AG09309 (cell line): ENCODE data around the gene PRKCA.

Experiments
- DNase-seq: peaks from one replicate; pipeline ENCODE4 v3.0.0-alpha.2; 2010; ENCODE audit warnings: low read depth
- H3K4me3 ChIP-seq: 2 replicates; pipeline ENCODE4 v1.5.1; 2011; ENCODE audit warnings: mild to moderate bottlenecking, low read depth, low read length, moderate library complexity; ENCODE audit not compliant: control insufficient read depth
- TF ChIP-seq, protein P1 (sequence below): IDR thresholded peaks from 2 replicates; pipeline ENCODE4 v1.5.1; 2011; ENCODE audit warnings: mild to moderate bottlenecking, low read depth, low read length, inconsistent platforms; ENCODE audit not compliant: insufficient read depth, control insufficient read depth; ENCODE audit errors: missing control alignments

PRKCA gene

DNA sequence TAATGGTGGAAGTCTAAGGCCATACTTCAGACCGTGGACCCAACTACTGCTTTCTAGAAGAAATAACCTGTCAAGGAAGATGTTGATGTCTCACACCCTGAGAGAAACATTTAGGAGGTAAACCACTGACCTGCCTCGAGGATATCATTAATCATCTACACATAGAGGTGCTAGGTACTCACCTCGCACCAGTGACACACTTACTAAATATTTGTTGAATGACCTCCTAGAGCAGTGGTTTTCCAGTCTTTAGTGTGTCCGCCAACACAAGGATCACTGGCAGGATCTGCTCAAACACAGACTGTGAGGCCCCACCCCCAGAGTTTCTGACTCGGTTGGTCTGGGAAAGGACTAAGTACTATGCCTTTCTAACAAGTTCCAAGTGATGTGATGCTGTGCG, 335.1 kb downstream of the PRKCA start:
- TF ChIP-seq, protein P1, sequence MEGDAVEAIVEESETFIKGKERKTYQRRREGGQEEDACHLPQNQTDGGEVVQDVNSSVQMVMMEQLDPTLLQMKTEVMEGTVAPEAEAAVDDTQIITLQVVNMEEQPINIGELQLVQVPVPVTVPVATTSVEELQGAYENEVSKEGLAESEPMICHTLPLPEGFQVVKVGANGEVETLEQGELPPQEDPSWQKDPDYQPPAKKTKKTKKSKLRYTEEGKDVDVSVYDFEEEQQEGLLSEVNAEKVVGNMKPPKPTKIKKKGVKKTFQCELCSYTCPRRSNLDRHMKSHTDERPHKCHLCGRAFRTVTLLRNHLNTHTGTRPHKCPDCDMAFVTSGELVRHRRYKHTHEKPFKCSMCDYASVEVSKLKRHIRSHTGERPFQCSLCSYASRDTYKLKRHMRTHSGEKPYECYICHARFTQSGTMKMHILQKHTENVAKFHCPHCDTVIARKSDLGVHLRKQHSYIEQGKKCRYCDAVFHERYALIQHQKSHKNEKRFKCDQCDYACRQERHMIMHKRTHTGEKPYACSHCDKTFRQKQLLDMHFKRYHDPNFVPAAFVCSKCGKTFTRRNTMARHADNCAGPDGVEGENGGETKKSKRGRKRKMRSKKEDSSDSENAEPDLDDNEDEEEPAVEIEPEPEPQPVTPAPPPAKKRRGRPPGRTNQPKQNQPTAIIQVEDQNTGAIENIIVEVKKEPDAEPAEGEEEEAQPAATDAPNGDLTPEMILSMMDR, result no peak
- H3K4me3 ChIP-seq, result no peak overlapping the region
- DNase-seq, result no peak

DNA sequence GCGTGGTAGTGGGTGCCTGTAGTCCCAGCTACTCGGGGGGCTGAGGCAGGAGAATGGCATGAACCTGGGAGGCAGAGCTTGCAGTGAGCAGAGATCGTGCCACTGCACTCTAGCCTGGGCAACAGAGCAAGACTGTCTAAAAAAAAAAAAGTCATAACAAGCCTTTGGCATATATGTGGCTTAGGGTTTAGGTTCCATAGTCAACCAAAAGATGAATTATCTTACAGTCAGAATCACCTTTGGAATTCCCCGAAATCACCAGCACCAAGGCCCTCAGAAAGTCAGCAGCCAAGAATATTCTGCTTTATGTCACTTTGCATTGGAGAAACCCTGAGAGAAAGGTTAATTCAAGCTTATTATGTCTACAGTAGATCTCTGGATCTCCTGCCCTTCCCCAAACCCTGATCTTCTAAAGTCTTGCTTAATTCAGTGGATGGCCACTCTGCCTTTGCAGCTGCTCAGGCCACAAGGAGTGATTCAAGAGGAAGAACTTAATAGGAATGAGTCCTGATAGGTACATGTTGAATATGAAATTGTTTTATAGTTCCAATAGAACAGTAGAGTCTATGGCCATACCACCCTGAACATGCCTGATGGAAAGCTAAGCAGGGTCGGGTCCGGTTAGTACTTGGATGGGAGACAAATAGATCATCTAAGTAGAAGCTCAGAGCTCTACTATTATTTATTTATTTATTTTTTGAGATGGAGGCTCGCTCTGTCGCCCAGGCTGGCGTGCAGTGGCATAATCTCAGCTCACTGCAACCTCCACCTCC, 336.5 kb downstream of the PRKCA start:
- TF ChIP-seq, protein P1, result no peak
- H3K4me3 ChIP-seq, result no peak overlapping the region
- no peak for DNase-seq

DNA sequence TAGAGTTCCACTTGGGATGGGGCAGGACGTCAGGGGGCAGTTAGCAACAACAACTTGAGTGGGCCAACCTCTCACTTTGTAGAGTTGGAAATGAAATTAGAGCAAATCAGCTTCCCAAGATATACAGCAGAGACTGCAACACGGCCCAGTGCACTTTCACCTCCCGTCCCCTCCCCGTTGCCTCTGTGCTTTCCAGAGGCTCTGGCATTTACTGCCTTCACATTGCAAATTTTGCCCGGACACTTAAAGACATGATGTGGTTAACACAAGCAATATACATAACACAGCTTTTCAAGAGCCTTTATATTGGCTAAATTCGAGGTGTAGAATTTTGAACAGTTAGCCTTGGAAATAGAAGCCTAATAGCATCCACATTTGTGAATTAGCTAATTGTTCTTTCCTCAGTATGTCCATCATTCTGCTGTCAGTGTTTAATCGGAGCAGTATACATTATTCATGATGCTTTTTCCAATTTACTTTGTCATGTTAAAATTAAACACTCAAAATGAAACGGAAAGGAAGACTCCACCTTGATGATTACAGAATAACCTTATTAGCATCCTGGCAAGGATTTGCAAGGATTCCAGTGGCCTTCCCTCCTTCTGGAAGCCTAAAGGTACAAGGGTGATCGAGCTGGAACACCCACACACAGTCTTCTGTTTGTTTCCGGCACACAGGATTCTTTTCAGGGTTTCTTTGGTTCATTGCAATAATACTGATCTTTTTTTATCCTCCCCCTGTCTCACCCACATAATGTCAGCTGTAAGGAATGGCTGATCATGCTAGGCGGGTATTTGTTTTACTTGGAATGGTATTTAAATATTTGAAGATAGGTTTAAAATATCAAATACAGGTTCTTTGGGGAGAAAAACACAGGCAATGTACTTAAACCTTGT, 341.6 kb downstream of the PRKCA start:
- TF ChIP-seq, protein P1, result no peak
- no peak overlapping the region for H3K4me3 ChIP-seq
- no peak for DNase-seq

DNA sequence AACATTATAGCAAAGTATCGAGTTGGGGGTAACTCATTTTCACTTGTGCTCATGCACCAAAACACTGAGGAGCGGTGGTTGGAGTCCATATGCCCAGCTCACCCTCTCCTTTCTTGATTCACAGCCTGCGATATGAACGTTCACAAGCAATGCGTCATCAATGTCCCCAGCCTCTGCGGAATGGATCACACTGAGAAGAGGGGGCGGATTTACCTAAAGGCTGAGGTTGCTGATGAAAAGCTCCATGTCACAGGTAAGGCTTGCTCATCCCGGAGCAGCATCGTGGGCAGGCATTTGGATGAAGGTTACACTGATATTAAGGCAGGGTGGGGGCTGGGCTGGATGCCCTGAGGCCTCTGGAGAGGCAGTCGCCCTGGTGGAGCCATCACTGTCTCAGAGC, 342.8 kb downstream of the PRKCA start:
- TF ChIP-seq, protein P1, result no peak
- no peak for DNase-seq

DNA sequence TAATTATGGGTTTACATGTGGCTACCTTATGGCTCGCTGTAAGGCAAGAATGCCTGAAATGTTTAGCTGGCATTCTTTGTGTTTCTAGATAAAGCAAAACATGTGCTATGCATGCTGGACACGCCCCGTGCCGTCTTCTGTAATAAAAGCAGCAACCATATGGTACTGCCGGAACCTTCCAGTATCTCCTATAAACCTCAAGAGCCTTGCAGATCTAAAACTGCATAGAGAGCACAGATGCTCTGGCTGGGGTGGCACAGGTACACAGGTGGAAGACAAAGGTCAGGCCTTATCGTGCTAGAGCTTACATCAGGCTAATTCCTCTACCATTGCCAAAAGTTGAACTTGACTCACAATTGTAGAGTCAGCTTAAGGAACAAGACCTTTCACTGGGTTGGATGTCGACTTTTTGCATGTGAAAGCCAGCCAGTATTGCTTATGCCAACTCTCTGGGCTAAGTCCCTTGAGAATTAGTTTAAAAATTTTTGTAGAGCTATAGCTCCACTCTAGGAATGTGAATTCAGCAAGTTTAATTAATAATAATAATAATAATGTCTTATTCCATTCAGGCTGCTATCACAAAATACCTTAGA, 345.1 kb downstream of the PRKCA start:
- no peak for DNase-seq
- TF ChIP-seq, protein P1, result no peak
- no peak overlapping the region for H3K4me3 ChIP-seq

More for the DNA sequence above, 342.8 kb downstream of the PRKCA start:
- H3K4me3 ChIP-seq, result no peak overlapping the region

DNA sequence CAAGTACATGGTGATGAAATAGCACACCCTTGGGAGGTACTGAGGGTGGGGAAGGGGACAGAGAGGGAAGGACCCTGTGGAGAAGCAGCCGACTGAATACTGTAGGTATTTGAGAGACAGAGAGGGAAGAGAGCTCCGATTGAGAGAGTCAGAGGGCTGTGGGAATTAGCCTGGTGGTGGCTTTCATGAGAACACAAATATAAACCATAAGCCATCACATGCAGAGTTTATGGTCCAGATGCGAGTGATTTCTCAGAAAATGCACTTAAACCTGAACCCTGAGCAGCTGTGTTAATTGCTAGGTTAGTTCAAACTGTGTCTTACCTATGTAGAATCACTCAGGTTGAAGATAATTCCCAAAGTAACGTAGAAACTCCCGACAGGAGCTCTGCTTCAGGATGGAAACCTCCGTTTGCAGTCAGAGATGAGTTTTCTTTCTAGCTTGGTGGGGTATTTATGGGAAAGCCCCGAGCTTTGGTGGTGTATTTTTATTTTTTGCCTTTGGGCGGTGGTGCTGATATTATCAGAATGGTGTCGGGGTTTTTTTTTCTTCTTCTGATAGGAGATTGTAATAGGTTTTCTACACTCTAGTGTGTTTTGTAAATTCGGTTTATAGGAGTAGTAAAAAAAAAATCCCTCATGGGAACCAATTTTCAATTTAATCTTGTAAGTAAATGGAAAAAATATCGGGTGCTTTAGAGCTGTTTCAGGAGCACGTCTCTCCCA, 347.6 kb downstream of the PRKCA start:
- H3K4me3 ChIP-seq, result no peak overlapping the region
- TF ChIP-seq, protein P1, result no peak
- DNase-seq, result no peak
